Activated T-cell treated with anti-CD3 and anti-CD28 coated beads for 24 hours (primary cell): ENCODE results near the gene ZSWIM6.

Experiments
- DNase-seq: peaks from one replicate; pipeline ENCODE4 v3.0.0-alpha.2; 2020; ENCODE audit warnings: low read depth

ZSWIM6 gene

GRCh38 chr5:61307191-61307590, 24.9 kb upstream of the ZSWIM6 start:
- DNase-seq: no peak

GRCh38 chr5:61307611-61308010, 24.4 kb upstream of the ZSWIM6 start:
- no peak for DNase-seq

DNA sequence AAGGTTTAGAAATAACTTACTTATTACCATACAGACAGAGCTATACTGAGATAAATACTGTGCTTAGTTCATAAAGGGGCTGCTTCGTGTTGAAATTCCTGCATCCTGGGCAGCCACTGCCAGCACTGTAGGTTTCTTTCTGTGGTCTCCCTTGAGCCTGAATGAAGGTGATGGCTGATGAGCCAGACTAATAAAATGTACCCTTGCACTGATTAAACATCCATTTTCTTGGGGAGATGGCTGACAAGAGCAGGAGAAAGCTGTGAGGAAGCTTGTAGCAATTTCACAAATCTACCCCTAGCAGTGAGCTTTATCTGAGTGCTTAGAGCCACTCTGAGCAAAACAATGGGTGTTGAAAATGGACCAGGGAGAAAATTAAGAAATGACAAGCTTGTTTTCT, 23.3 kb upstream of the ZSWIM6 start:
- DNase-seq: no peak

GRCh38 chr5:61309115-61309514, 22.9 kb upstream of the ZSWIM6 start:
- no peak for DNase-seq

- DNase-seq: no peak
Observed at GRCh38 chr5:61311056-61311610, 20.9 kb upstream of the ZSWIM6 start.

DNA sequence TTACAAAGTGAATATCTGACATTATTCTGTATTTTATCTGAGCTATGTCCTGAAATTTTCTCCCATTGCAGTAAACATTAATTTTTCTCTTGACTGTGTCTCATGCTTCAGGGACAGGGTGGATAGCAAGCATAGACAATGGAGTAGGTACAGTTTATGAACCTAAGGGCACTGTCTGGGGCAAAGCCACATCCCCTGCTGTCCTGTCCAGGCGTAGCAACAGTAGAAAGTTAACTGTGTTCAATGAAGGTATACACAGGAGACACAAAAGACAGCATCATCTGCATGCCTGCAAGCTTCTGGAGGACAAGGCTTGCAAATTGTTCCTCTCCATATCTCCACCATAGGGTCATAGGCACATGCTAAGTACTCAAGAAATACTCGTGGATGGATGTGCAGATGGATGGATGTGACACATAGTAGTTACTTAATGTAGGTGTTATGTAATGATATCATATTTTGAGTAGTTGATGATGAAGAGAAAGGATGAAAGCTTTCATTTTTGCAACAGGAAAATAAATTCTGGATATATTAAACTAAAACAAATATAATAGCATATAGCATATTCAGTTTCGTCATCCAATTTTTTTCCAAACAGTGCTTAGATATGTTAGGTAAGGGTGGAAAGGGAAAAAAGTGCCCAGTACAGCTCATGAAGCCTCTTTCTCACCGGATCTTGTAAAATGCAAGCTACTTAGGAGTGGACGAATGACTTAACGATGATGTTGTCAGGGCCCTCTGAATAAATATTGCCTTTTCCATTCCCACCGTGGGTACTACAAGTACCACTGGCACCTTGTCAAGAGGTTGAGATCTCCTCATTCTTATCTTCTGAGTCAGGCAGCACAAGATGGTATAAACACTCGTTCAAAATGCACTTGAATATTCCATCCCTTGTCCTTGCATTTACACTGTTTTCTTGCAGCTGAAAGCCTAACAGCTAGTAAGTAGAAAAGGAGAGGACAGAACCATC, 19.9 kb upstream of the ZSWIM6 start:
- no peak for DNase-seq

DNA sequence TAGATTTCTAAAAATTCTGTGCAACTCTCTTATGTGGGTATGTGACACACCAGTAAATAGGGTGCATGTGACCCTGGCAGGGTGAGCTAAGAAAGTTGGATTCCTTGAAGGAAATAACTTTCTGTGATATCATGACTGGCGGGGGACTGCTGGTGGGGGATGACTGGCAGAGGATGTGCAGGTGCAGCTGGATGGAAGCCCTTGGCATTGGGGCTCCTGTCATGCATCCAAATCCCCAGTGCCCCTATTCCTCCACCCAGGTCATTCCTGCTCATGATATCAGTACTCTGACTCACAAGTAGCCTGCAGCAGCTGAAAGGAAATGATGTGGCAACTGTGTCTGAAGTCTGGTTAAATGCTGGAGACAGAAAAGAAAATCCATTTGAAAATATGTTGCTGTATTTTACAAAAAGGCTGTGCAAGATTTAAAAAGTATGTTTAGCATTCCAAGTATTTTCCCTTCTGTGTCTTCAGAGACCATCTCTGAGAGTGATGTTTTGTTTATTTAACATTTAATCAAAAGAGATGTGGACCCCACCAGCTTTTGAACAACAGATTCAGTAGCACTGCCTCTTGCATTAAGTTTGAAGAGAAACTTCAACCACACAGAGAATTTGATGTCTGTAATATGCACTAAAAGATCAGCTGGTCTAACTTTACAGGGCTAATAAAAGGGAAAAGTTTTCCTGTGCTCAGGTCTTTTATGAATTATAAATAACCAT, 17.9 kb upstream of the ZSWIM6 start:
- no peak for DNase-seq

DNA sequence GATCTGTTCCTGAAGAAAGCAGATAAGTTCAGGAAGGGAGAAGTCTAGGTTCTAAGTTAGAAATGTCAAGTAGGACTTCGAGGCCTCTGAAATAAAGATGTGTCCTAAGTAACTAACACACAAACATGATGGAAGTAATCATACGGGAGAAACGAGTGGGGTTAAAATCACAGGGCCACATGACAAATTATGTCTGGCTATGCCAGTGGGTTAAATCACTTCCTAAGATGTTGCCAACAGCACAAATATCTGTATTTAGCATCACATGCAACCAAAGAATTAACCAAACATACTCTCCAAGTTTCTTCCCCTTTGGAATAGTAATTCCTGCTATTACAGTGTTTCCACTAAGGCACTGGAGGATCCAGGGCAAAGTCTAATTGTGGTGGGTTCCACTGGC, 13.7 kb upstream of the ZSWIM6 start:
- no peak for DNase-seq

DNA sequence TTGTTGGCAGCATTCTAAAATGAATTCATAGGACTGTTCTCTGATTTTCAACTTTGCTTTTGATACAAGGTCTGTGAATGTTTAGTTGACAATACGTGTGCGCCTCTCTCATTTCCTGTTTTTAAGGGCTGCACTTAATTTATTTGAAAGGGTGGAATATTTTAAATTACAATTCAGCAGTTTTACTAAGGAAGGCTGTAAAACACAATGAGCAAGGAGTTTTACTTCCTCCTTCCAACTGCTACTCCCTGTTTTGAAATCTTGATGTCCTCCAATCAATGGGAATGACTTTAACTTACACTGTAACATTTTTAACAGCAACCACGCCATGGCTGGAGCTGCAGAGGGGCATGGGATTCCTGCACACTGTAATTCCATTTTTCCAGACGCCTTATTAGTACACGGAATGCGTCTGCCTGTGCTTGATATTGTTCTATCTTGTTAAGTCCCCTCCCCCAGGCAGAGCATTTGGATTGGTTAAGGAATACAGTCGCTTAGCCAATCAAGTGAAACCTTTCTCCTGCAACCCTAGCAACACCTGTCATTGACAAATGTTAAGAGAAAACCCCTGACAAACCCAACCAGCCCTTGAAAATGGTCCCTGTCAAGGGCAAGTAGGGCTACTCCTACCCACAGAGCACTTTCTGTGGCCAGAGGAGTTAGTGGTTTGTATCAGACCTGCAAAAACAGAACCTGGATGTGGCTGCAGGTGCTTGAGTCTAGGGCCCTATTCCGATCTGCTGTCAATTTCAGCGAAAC, 12.5 kb upstream of the ZSWIM6 start:
- no peak for DNase-seq

- no peak for DNase-seq
Observed at GRCh38 chr5:61320860-61321259, 11.2 kb upstream of the ZSWIM6 start.

DNA sequence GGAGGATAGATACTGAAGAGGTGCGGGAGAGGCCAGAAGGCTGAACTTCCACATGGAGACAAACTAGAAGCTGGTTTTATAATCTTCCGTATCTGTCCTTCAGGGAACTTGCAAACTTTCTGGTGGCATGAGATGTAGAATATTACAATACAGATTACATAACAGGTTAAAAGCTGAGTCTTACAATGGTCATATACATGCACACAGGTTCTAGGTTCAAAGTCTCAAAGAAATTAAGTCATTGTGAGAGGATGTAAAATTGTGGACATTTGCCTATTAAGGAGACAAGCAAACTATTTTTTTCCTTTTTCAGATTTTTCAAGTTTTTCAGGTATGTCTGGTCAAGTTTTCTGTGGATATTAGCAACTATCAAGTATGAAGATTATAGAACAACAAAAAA, 10.4 kb upstream of the ZSWIM6 start:
- no peak for DNase-seq

DNA sequence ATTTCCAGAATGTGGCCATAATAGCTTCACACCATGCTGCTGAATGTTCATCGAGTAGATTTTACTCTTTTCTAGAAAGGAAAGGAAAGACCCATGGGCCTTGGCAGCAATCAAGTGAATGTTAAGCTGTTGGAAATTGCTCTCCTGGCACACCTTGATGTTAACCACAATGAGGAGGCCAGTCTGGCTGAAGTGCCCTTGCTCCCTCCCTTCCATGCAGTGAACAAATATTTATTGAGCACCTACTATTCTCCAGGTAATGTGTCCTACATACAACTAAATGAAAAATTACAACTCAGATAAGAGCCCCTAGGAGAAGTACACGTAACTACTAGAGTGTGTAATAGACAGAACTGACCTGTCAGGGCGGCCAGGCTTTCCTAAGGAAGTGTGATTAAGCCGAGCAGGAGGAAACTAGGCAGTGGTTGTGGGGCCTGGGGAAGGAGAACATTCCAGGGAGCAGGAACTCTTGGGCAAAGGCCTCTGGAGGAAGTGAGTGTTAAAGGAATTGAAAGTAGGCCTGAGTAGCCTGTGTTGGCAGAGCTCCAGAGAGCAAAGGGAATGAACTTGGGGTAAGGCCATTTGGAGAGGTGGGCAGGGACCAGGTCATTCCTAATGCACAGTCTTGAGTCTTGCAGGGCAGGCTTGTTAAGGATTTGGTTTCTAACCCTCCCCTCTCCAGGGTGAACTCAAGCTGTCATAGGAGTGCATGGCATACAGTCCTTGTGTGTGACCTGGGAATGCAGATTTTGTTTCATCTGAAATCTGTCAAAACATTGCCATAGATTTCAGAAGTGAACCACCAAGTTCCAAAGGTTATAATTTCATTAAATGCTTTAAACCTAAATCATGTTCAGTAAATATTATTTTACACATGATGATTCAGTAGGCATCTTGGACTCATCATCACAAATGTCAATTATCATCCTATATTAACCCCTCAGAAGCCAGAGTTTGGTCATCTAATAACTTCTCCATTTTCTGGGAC, 9.0 kb upstream of the ZSWIM6 start:
- DNase-seq: no peak

DNA sequence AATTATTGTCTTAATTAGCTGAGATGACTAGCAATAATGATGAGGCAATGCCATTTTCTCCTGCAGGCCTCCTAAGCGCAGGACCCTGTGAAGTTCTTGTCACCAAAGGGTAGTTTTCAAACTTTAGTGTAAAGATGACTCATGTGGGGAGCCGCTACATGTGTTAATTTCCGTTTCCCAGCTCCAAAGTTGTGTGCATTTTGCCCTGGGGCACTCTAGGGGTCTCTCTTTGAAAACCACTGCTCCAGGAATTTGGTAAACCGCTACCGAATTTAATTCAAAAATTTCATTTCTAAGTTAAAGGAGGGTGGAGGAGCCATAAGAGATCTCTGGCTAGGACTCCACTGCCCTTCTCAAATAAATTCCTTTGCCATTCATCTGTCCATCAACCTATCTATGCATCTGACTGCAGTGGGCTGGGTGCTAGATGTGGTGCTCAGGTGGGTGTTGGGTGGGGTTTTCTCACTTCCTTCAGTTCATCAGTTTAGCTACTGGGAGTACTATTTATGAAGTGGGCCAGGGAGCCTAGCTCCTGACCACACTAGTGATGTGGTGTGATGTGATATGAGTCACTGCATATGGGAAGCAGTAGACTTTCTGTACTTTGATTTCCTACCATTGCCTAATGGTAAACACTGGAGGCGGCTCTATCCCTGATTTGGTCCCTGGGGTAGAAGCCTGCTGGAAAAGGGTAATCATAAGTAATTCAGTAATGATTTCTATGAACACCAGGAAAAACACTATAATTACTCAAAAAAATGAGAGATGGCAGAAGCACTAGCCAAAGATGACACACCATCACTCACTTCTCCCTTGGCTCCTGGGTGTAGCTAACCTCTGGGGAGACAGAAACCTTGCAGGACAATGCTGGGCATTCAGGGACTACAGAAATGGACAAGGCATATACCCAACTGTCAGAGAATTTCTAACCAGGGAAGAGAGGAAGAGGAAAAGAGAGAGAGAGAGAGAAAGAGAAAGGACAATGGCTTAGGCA, 4.0 kb upstream of the ZSWIM6 start:
- no peak for DNase-seq

- DNase-seq: no peak
Observed at GRCh38 chr5:61328791-61329549, 3.1 kb upstream of the ZSWIM6 start.

DNA sequence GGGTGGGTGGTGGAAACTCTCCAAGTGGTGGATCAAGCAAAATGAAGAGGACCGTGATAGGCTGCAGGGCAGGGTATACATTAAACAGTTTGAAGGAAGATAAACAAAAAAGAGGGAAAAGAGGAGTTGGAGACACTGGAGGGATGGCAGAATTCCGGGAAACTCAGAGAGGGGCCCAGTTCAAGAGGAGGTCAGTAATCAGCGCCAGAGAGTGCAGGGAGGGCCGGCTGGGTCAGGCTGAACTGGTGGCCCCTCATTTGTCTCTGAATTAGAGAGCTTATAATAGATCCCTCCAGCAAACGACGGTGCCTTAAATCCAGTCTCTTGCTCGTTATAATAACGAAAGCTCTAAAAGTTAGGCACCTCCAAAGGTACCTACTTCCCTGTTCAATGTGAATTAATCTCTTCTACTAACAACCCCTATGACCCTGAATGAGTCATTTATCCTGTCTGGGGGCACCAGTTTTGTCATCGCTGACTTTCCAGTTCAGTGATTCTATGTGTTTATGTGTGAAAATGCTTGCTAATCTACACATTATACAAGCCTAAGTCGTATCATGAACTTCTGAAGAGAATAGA, 2.4 kb upstream of the ZSWIM6 start:
- no peak for DNase-seq

- DNase-seq: no peak
Observed at GRCh38 chr5:61330341-61330844, 1.7 kb upstream of the ZSWIM6 start.

DNA sequence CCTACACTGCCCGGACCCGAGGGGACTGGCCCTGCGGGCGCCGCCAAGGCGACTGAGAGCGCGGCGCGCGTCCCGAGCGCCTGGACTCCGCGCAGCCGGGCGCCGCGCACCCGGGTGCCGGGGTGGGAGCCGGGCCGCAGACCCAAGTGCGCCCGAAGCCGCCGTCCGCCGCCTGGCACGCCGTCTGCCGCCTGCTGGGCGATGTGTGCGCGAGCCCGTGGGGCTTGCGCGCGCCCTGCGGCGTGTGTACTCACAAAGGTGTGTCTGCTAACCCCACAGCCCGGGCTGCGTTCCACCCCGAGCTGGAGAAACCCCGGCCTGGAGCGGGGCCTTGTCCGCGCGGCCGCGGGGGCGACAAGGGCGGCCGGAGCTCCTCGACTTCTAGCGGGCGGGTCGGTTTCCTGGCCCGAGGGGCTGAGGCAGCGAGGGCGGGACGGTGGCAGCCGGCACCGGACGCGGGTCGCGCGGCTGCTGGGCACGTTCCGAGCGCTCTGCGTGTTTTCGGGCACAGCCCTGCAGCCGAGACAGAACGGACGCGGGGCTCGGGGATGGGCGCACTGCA, 1.1 kb upstream of the ZSWIM6 start:
- DNase-seq: peak; percentile 54

DNA sequence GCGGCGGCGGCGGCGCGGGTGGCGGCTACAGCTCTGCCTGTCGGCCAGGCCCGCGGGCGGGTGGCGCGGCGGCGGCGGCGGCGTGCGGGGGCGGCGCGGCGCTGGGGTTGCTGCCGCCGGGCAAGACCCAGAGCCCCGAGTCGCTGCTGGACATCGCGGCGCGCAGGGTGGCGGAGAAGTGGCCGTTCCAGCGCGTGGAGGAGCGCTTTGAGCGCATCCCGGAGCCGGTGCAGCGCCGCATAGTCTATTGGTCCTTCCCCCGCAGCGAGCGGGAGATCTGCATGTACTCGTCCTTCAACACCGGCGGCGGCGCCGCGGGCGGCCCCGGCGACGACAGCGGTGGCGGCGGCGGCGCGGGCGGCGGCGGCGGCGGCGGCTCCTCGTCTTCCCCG, 296 bp downstream of the ZSWIM6 start:
- no peak for DNase-seq
